Smooth muscle cell (in vitro differentiated cells): ENCODE results near the gene LLGL1. TPM values are rescaled to one million over a fixed set of nuclear protein-coding genes. Genes with fewer than 3 reads are reported as not detected.

Experiments used
- DNase-seq: peaks from one replicate; lab custom pipeline; 2025; ENCODE audit not compliant: unreplicated experiment; lab: John Stamatoyannopoulos, UW
- H2AFZ ChIP-seq: fragments of 200-600 bp; sonication (generic); 2 replicates; pipeline ENCODE4 v1.6.0; 2016; ENCODE audit warnings: antibody characterized with exemption, low read depth, mild to moderate bottlenecking
- H3F3A ChIP-seq: fragments of 200-600 bp; sonication (generic); 2 replicates; pipeline ENCODE4 v1.6.0; 2017; ENCODE audit warnings: antibody characterized with exemption, low read depth
- H3K27ac ChIP-seq: fragments of 200-600 bp; sonication (generic); 2 replicates; pipeline ENCODE4 v1.5.1; 2016; ENCODE audit warnings: low read depth, mild to moderate bottlenecking
- H3K27me3 ChIP-seq: fragments of 200-600 bp; sonication (generic); 2 replicates; pipeline ENCODE4 v1.6.1; 2016; ENCODE audit warnings: low read depth, mild to moderate bottlenecking
- H3K36me3 ChIP-seq: fragments of 200-600 bp; sonication (generic); 2 replicates; pipeline ENCODE4 v1.5.1; 2016; ENCODE audit warnings: low read depth
- H3K4me1 ChIP-seq: fragments of 200-600 bp; sonication (generic); 2 replicates; pipeline ENCODE4 v1.5.1; 2016; ENCODE audit warnings: low read depth
- H3K4me2 ChIP-seq: fragments of 200-600 bp; sonication (generic); 2 replicates; pipeline ENCODE4 v1.6.0; 2016; ENCODE audit warnings: mild to moderate bottlenecking
- H3K4me3 ChIP-seq: fragments of 200-600 bp; sonication (generic); 2 replicates; pipeline ENCODE4 v1.5.1; 2016; ENCODE audit warnings: mild to moderate bottlenecking
- H3K79me2 ChIP-seq: fragments of 200-600 bp; sonication (generic); 2 replicates; pipeline ENCODE4 v1.6.0; 2016; ENCODE audit warnings: low read depth, mild to moderate bottlenecking
- H3K9ac ChIP-seq: fragments of 200-600 bp; sonication (generic); 2 replicates; pipeline ENCODE4 v1.6.0; 2016; ENCODE audit warnings: low read depth
- H3K9me3 ChIP-seq: fragments of 200-600 bp; sonication (generic); replicated peaks from 2 replicates; pipeline ENCODE4 v1.5.1; 2016; ENCODE audit warnings: low read depth
- H4K20me1 ChIP-seq: fragments of 200-600 bp; sonication (generic); 2 replicates; pipeline ENCODE4 v1.6.0; 2016; ENCODE audit warnings: low read depth
- WGBS: methylation state at CpG from one replicate; pipeline ENCODE4 v1.1.7; 2016; ENCODE audit warnings: low lambda C conversion rate; 5-methylcytosine and 5-hydroxymethylcytosine counted together
- polyA plus RNA-seq: library from polyadenylated mRNA; unstranded; fragments of >200 nt; fragmentation: Nextera tagmentation; extraction: Ambion mirVana; gene quantifications from 2 replicates; pipeline ENCODE4 v1.2.1, GENCODE V29; 2016
- total RNA-seq: library from RNA; depleted of rRNA; stranded (reverse); fragments of >200 nt; gene quantifications from 2 replicates; pipeline ENCODE4 v1.2.3, GENCODE V29; 2014
- TF ChIP-seq, protein P1 (sequence below): fragments of 200-600 bp; sonication (generic); IDR thresholded peaks from 2 replicates; pipeline ENCODE4 v1.5.1; 2017; ENCODE audit warnings: borderline replicate concordance, mild to moderate bottlenecking, antibody characterized with exemption; ENCODE audit not compliant: insufficient read depth, poor library complexity, severe bottlenecking

LLGL1 gene
- total and polyA plus RNA-seq, 2 experiments from 2014 or later, result 8.5 to 37.7 TPM

DNA sequence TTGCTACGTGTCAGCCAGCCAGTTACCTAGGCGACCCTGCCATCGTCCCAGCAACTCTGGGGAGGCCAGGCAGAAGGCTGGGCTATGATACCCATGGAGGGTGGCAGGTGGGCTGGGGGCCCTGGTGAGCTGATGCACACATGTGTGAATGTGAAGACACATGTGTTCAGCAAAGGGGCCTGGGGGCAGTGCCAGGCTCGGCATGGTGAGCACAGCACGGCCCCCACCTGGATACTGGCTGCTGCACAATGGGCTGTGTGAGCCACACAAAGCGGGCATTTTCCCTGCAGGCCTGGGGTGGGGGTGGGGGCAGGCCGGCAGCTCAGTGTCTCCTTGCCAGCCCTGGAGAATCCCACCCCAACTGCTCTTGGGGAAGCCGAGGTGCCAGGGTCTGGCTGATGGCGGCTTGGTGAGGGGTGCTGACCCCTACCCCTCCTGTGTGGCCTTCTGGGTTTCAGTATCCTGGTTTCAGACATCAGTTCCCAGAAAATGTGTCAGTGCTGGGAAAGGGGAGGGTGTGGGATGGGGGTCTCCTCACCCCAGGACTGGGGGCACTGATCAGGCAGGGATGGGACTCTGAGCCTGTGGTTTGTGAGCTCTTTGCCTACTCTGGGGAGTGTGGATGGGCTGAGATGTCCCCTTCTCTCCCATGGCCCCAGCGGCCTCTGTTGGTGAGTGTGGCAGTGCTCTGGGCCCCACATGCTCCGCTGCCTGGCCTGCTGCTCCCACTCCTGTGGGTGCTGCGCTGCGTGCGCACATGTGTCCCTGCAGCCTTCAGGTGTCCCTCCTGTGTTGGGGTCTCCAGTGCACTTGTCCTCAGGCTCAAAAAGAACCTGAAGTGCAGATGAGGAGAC, 5.1 kb downstream of the LLGL1 start:
- WGBS, result 93% methylated on average over 11 of the region's 14 CpGs
- Histone ChIP-seq H3K27me3 (no peaks in the 10 kb centered on the region), H3K36me3 (no peaks in the 10 kb centered on the region), H3K4me3 (no peak overlapping the region), H3K4me2 (no peak overlapping the region), H3F3A (no peaks in the 10 kb centered on the region), H3K9ac (no peak overlapping the region), H3K9me3 (no peaks in the 10 kb centered on the region), H3K27ac (no peak overlapping the region), H4K20me1 (peaks cover 78% of the 10 kb centered on the region), H3K79me2 (peaks cover 59% of the 10 kb centered on the region), H3K4me1 (peaks cover 32% of the 10 kb centered on the region), H2AFZ (no peak overlapping the region)
- TF ChIP-seq, protein P1, sequence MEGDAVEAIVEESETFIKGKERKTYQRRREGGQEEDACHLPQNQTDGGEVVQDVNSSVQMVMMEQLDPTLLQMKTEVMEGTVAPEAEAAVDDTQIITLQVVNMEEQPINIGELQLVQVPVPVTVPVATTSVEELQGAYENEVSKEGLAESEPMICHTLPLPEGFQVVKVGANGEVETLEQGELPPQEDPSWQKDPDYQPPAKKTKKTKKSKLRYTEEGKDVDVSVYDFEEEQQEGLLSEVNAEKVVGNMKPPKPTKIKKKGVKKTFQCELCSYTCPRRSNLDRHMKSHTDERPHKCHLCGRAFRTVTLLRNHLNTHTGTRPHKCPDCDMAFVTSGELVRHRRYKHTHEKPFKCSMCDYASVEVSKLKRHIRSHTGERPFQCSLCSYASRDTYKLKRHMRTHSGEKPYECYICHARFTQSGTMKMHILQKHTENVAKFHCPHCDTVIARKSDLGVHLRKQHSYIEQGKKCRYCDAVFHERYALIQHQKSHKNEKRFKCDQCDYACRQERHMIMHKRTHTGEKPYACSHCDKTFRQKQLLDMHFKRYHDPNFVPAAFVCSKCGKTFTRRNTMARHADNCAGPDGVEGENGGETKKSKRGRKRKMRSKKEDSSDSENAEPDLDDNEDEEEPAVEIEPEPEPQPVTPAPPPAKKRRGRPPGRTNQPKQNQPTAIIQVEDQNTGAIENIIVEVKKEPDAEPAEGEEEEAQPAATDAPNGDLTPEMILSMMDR, result no peak
- no peak for DNase-seq

DNA sequence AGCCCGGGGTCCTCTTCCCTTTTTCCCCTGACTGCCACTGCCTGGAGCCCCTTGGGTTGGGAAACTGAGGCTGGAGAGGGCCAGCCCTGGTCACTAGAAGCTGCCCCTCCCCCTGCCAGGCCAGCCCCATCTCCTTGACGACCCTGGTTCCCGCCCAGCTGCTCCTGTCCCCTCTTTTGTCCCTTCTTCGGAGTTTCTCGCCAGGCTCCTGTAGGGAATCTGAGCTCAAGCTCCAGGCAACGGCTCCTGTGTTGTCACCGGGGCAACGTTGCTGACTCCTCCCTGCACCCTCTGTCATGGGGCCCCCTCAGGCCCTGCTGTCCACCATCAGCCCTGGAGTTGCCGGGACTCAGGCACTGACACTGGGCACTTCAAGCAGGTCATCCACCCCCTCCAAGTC, 5.7 kb downstream of the LLGL1 start:
- WGBS, result 70% methylated on average over 8 of the region's 9 CpGs
- no peak for DNase-seq

DNA sequence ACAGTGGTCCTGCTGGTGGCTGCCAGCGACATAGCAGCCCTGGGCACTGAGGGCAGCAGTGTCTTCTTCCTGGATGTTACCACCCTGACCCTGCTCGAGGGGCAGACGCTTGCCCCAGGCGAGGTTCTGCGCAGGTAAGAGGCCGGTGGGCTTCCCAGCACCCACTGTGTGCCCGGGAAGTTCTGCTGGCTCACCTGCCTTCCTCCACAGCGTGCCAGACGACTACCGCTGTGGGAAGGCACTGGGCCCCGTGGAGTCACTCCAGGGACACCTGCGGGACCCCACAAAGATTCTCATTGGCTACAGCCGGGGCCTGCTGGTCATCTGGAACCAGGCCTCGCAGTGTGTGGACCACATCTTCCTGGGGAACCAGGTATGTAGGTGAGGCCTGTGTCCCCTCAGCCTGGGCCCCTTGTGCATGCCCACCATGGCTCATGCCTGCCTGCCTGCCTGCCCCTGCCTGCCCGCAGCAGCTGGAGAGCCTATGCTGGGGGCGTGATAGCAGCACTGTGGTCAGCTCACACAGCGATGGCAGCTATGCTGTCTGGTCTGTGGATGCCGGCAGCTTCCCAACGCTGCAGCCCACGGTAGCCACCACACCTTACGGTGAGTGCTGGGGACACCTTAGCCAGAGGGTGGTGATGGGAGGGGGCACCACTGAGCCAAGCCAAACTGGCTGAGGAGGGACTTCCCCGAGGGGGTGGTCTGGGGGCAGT, 8.5 kb downstream of the LLGL1 start:
- Histone ChIP-seq H4K20me1 (peaks cover 52% of the 10 kb centered on the region), H3K4me1 (peaks cover 19% of the 10 kb centered on the region), H3K36me3 (no peaks in the 10 kb centered on the region), H2AFZ (no peak overlapping the region), H3K27me3 (no peaks in the 10 kb centered on the region), H3F3A (no peaks in the 10 kb centered on the region), H3K4me2 (no peak overlapping the region), H3K9ac (no peak overlapping the region), H3K4me3 (no peak overlapping the region), H3K79me2 (peaks cover 26% of the 10 kb centered on the region), H3K27ac (no peak overlapping the region), H3K9me3 (no peaks in the 10 kb centered on the region)
- WGBS, result 99% methylated on average over 22 of the region's 22 CpGs
- DNase-seq, result no peak
- TF ChIP-seq, protein P1, result no peak

More for the DNA sequence above, 5.7 kb downstream of the LLGL1 start:
- H3K36me3 ChIP-seq, result no peaks in the 10 kb centered on the region
- TF ChIP-seq, protein P1, result no peak
- no peaks in the 10 kb centered on the region for H3K27me3 ChIP-seq
- no peak overlapping the region for H3K4me3 ChIP-seq
- H3K9me3 ChIP-seq, result no peaks in the 10 kb centered on the region
- peaks cover 54% of the 10 kb centered on the region for H3K79me2 ChIP-seq
- H3K27ac ChIP-seq, result no peak overlapping the region
- no peak overlapping the region for H2AFZ ChIP-seq
- no peaks in the 10 kb centered on the region for H3F3A ChIP-seq
- no peak overlapping the region for H3K4me2 ChIP-seq
- H3K4me1 ChIP-seq, result peaks cover 32% of the 10 kb centered on the region
- no peak overlapping the region for H3K9ac ChIP-seq
- H4K20me1 ChIP-seq, result peaks cover 78% of the 10 kb centered on the region
